Calu3 (cell line): ENCODE measurements around the gene CABP1. TPM values are rescaled to one million over a fixed set of nuclear protein-coding genes. Genes with fewer than 3 reads are reported as not detected.

ENCODE experiments used
- BruUV-seq: library from RNA; stranded (reverse); fragments of 400-500 nt; replicated peaks from 2 replicates; lab custom pipeline; 2021; lab: Mats Ljungman, UMichigan
- CTCF ChIA-PET: fragments of 300-600 bp; sonication (Branson Sonifier 250); formaldehyde crosslinking; loops from one replicate; lab custom pipeline; 2022; ENCODE audit warnings: antibody characterized with exemption; lab: Charles Lee
- DNase-seq: peaks from one replicate; pipeline ENCODE4 v3.0.0; 2022
- H3K27ac Mint-ChIP-seq: one replicate; pipeline ENCODE4 v1.8.0; 2022; ENCODE audit warnings: mixed read lengths; ENCODE audit not compliant: unreplicated experiment
- H3K27me3 Mint-ChIP-seq: one replicate; pipeline ENCODE4 v1.8.0; 2022; ENCODE audit warnings: mixed read lengths; ENCODE audit not compliant: unreplicated experiment
- H3K36me3 Mint-ChIP-seq: one replicate; pipeline ENCODE4 v1.8.0; 2022; ENCODE audit warnings: mild to moderate bottlenecking, moderate library complexity, mixed read lengths; ENCODE audit not compliant: insufficient read depth, unreplicated experiment
- H3K4me1 Mint-ChIP-seq: one replicate; pipeline ENCODE4 v1.8.0; 2022; ENCODE audit warnings: mild to moderate bottlenecking, low read depth, mixed read lengths; ENCODE audit not compliant: unreplicated experiment
- H3K4me3 Mint-ChIP-seq: one replicate; pipeline ENCODE4 v1.8.0; 2022; ENCODE audit warnings: mild to moderate bottlenecking, low read depth, moderate library complexity, mixed read lengths; ENCODE audit not compliant: unreplicated experiment
- H3K9me3 Mint-ChIP-seq: one replicate; pipeline ENCODE4 v1.8.0; 2022; ENCODE audit warnings: low read depth, mixed read lengths; ENCODE audit not compliant: unreplicated experiment
- CTCF ChIP-seq: fragments of 200-600 bp; IDR thresholded peaks from one replicate; pipeline ENCODE4 v1.8.0; 2022; ENCODE audit warnings: antibody characterized with exemption; ENCODE audit not compliant: unreplicated experiment
- intact Hi-C: fragments of 100-400 bp; cut with micrococcal nuclease; formaldehyde crosslinking; loops from one replicate; pipeline ENCODE4 v1.10.0; 2022; ENCODE audit not compliant: unreplicated experiment
- total RNA-seq: library from RNA; stranded (reverse); gene quantifications from 2 replicates; pipeline ENCODE4 v1.2.3, GENCODE V29; 2022

CABP1 gene
- total RNA-seq, 1 experiment from 2014 or later: 0.14 TPM

DNA sequence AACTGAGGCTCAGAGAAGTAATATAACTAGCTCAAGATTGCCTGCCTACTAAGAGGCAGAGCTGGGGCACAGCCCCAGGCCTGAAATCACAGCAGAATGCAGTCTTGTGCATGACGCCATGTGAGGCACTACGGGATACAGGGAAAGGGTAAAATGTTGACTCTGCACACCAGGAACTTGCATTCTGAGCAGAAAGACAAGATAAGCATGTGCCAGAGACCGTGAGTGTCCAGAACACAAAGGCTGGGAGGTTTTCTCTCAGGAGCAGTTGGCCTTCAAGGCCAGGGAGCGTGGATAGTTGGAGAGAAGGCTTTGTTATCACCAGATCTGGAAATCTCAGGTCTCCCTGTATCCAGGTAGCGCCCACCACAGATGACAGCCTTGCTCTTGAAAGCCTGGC, 23.3 kb downstream of the CABP1 start:
- no peak for DNase-seq
- TF ChIP-seq CTCF: no peak
- CTCF ChIA-PET: interaction anchor here (1.4 kb wide), 1 partner anchor 14 kb away, joined by 5 read pairs; no protein-coding TSS in a partner anchor
- no TSS peak for BruUV-seq
- Mint-ChIP-seq H3K27me3 (no peaks in the 10 kb centered on the region), H3K9me3 (no peaks in the 10 kb centered on the region), H3K27ac (no peak overlapping the region), H3K4me1 (no peaks in the 10 kb centered on the region), H3K4me3 (no peak overlapping the region), H3K36me3 (no peaks in the 10 kb centered on the region)
- intact Hi-C loops: no loop called here

- no peaks in the 10 kb centered on the region for H3K36me3 Mint-ChIP-seq
- H3K4me3 Mint-ChIP-seq: no peak overlapping the region
- H3K27me3 Mint-ChIP-seq: peaks cover 4% of the 10 kb centered on the region
- H3K9me3 Mint-ChIP-seq: no peaks in the 10 kb centered on the region
- CTCF ChIA-PET: interaction anchor here (1.1 to 1.5 kb wide), 2 partner anchors 17 to 18 kb away, joined by 4 read pairs; no protein-coding TSS in a partner anchor
- no peak for DNase-seq
- H3K27ac Mint-ChIP-seq: no peak overlapping the region
- BruUV-seq: no TSS peak
- no peak for TF ChIP-seq CTCF
- no peaks in the 10 kb centered on the region for H3K4me1 Mint-ChIP-seq
- intact Hi-C loops: no loop called here
Observed at GRCh38 chr12:120666571-120667390, 26.4 kb downstream of the CABP1 start.

- no peaks in the 10 kb centered on the region for H3K4me1 Mint-ChIP-seq
- H3K36me3 Mint-ChIP-seq: no peaks in the 10 kb centered on the region
- intact Hi-C loops: no loop called here
- no peak for TF ChIP-seq CTCF
- BruUV-seq: no TSS peak
- CTCF ChIA-PET: interaction anchor here (0.7 to 1.5 kb wide), 2 partner anchors 19 to 86 kb away, joined by 3 to 4 read pairs; partner anchors contain the start of gene POP5
- H3K27me3 Mint-ChIP-seq: peaks cover 8% of the 10 kb centered on the region
- no peak overlapping the region for H3K27ac Mint-ChIP-seq
- no peak for DNase-seq
- no peak overlapping the region for H3K4me3 Mint-ChIP-seq
- H3K9me3 Mint-ChIP-seq: no peaks in the 10 kb centered on the region
Observed at GRCh38 chr12:120668091-120668867, 27.9 kb downstream of the CABP1 start.
